T-helper 2 cell (primary cell): Measurements from ENCODE around the gene FGF18.
"Not testable (repeated sequence)": the region's sequence is repeated elsewhere in the genome, so short reads cannot be mapped to it uniquely, and the experiment has no call there.

Experiments used
- DNase-seq, 5 experiments: peaks; one replicate each; pipeline versions ENCODE4 v3.0.0 to v3.0.0-alpha.2; 2012 to 2022

FGF18 gene

GRCh38 chr5:171475596-171475995 lies 56.1 kb downstream of the FGF18 start:
- DNase-seq, result no peak

DNA sequence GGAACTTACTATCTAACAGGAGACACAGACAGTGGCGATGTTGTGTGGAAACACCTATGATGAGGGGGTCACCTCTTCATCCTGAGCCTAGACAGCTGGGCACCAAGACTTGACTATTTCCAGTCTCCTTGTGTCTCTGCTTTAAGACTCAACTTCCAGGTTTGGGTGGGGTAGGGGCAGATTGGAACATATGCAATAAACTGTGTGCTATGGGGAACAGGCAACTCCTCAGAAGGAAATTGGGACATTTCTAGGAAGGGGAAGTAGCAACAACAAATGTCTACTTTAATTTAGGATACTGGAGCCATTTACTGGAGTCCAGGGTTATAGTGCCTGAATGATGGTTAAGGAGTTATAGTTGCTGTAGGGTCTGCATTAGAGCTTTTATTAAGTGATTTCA lies 57.3 kb downstream of the FGF18 start:
- DNase-seq, result no peak

DNA sequence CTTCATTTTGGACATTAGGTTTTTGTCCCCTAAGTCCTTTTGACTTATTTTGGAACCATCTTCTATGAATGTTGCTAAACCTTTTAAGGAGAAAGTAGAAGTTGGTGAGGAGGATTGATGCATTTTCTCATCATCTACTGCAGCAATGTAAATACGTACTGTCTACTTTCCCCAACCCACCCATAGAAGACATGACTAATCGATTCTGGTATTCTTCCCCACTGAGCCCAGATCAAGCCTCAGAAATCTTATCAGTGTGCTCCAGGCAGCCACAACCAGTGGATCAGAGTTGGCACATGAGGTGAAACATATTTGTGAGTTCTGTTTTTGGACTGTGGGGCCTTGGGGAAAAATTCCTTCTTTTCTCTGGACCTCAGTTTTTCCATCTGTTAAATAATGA lies 57.7 kb downstream of the FGF18 start:
- no peak for DNase-seq

GRCh38 chr5:171477666-171478065 lies 58.2 kb downstream of the FGF18 start:
- no peak for DNase-seq

DNA sequence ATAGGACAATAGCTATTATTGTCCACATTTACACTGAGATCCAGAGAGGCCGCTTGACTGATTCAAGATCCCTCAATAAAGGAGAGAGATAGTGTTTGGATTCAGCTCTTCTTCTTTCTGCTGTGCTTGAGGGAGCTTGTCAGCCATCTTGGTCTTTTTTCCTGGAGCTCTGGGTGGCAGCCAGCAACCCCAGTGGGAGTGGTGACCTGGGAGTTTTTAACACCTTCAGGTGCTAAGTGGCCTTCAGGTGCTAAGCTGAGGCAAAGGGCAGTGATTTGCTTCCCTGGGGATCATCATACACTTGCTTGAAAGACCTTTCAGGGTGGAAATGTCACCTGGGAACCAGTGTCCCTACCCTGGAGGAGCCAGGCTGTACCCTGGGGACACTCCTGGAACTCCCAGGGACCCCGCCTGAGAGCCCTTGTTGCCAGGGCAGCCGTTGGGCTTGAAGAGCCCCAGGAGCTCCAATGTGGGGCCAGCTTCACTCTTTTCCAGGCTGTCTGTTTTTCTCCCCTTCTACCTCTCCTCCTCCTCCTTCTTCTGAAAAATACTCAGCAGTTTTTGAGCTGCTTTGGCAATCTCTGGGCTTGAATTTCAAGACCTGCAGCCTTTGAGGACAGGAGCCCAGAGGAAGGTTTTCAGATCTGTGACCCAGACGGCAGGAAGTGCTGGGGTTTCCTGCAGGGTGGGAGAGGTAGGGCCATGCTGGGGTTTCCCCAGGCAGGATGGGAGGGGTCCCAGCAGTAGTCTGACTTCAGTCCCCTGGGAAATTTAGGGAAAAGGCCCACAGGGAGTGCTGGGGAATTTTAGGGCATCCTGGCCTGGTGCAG lies 59.7 kb downstream of the FGF18 start:
- DNase-seq, result no peak

- DNase-seq, result no peak
Measured at GRCh38 chr5:171479776-171480125, 60.3 kb downstream of the FGF18 start.

DNA sequence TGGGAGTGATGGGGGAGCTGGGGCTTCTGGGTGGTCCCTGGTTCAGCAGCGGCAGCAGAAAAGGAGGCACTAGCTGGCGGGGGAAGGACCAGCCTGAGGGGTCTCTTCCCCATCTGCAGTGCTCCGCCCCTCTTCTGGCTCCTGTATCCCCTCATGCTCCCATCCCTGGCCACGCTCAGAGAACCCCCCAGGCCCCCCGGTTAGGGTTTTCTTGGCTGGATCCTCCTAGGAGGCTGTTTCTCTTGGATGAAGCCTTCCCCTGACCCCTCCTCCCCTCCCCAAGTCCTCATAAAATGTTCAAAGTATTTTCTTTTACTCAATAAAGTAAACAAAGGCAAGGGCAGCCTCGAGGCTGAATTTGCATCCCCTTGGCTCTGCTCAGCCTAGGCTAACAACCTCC lies 60.8 kb downstream of the FGF18 start:
- no peak for DNase-seq

DNA sequence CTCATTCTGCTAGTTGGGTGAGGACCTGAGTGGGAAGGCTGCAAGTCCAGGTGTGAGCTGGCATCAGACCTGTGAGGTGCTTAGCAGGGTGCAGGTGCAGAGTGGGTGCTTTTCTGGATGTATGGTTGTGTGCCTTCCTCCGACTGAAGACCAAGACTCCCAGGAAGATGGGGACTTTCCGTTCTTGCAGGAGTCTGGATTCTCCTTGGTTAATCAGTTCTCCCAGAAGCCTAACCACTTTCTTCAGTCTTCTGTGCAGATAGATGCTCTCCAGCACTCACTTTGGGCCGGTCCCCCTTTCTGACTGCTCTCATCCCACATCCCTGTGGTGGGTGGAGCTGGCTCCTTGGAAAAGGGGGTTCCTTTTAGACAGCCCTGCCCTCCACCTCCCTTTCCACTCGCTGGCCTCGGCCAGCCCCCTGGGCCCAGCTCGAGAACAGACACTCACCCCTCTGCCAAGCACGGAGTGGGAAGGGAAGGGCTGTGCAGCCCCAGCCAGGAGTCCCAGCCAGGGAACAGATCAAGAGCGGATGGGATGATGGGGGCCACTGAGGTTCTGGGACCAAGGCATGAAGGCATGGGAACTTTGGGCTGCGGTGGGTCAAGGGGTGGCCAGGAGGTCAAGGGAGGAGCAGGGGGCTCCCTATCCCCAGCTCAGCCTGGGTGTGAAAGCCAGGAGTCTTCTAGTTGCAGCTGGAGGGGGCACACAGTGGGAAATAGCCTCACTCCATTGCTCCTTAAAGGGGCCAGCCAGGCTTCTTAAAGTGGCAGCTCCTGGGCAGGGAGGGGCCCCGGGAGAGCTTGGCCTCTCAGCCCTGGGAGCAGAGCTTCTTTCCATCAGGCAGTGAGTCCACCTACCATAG lies 62.4 kb downstream of the FGF18 start:
- no peak for DNase-seq

GRCh38 chr5:171482434-171482730 lies 62.9 kb downstream of the FGF18 start:
- no peak for DNase-seq

- no peak for DNase-seq
Measured at GRCh38 chr5:171483551-171484135, 64.2 kb downstream of the FGF18 start.

GRCh38 chr5:171484460-171484899 lies 65.0 kb downstream of the FGF18 start:
- peak in 3 of 5 experiments; percentile 17 to 39 (median 22) for DNase-seq

DNA sequence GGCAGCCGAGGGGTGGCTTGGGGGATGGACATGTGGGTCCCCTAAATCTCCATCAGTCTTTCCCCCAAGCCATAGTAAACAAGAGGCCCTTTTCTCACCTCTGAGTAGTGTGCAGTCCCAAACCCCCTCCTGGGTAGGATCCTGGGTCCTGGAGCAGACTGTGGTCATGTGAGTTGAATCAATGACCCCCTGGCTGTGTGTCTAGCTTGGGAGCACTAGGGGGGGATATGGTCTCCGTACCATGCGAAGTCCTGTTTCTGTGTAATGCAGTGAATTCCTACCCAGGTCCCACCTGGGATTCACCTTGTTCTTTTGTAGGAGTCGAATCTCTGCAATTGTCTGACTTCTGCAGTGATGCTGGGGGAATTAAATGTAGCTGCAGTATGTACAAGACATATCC lies 66.2 kb downstream of the FGF18 start:
- DNase-seq, result no peak

GRCh38 chr5:171486613-171487012 lies 67.2 kb downstream of the FGF18 start:
- DNase-seq, result no peak

- DNase-seq, result no peak
Measured at GRCh38 chr5:171488876-171489275, 69.4 kb downstream of the FGF18 start.

DNA sequence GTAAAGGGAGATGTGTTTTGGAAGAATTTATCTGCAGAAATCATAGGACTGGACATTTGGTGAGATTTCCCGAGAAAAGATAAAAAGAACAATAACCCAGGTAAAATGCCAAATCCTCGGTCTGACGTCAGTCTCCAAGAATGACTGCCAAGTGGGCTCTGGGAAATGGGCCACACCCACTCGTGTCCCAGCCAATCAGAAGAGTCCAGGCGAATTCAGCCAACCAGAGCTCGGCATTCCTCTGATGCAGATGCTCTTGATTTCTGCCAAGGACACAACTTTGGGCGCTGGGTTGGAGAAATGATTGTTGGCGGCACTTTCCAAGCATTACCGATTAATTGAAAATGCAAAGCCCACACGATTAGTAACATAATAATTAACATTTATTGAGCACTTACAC lies 73.3 kb downstream of the FGF18 start:
- no peak for DNase-seq

DNA sequence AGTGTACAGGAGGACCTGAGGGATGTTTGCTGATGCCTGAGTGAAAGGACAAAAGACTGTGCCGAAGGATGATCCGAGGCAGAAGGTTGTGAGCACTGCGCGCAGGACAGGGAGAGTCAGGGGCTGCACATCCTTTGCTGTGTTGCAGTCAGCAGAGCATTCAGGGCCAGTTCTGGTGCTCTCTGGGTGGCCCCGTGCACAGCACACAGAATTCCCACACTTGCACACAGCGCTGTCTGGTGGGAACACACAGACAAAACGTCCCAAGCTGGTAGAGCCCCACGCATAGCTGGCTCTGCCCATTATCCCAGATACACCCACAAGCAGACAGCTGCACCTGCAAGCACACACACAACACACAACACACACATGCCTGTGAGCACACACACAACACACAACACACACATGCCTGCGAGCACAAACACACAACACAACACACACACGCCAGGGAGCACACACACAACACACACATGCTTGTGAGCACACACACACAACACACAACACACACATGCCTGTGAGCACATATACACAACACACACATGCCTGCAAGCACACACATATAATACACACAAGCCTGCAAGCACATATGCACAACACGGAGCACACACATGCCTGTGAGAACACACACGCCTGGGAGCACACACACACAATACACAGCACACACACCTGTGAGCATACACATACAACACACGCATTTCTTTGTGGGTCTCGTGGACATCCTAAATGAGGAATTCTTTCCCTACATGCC lies 74.4 kb downstream of the FGF18 start:
- no peak for DNase-seq

- no peak for DNase-seq
Measured at GRCh38 chr5:171494452-171495121, 75.1 kb downstream of the FGF18 start.

DNA sequence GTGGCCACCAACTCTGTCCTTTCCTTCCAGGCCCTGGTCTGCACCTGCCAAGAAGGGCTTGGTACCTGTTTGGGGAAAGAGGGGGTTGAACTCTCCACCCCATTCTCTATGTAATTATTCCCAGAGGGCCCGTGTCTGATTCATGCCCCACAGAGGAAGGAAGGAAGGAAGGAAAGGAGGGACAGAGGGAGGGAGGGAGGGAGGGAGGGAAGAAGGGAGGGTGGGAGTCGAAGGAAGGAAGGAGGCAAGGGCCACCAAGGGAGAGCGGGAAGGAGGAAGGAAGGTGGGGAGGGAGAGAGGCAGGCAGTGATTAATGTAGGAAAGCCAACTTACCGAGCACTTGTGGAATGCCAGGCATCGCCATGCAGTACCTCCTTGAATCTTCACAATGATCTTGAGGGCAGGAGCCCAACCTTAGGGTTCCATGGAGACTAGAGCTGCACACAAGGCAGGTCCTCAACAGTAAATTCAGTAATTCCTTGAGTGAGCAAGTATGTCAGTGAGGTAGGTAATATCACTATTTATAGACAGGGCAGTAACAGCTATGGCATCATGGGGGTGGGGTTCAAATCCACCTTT lies 75.8 kb downstream of the FGF18 start:
- DNase-seq, result no peak

GRCh38 chr5:171496456-171496855 lies 77.0 kb downstream of the FGF18 start:
- DNase-seq, result no peak

DNA sequence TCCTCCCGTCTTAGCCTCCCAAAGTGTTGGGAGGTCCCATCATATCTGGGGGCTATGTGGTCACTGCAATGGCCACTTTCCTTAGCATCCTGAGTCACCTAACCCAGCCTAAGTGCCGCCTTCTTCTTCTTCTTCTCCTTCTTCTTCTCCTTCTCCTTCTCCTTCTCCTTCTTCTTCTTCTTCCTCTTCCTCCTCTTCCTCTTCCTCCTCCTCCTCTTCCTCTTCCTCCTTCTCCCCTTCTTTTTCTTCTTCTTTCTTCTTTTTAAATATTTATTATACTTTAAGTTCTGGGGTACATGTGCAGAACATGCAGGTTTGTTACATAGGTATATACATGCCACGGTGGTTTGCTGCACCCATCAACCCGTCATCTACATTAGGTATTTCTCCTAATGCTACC lies 78.0 kb downstream of the FGF18 start:
- DNase-seq, result not testable (repeated sequence)

GRCh38 chr5:171498166-171498565 lies 78.7 kb downstream of the FGF18 start:
- no peak for DNase-seq

GRCh38 chr5:171499611-171500010 lies 80.2 kb downstream of the FGF18 start:
- DNase-seq, result no peak
